NCI-H524 (cell line): ENCODE measurements around the gene FAM124A.
"Not testable (repeated sequence)": the region's sequence is repeated elsewhere in the genome, so short reads cannot be mapped to it uniquely, and the experiment has no call there.

Source experiments
- DNase-seq, 2 experiments: peaks; one replicate each; lab custom pipeline; 2025; lab: John Stamatoyannopoulos, UW

Gene FAM124A

GRCh38 chr13:51269039-51269438 is 46.8 kb downstream of the FAM124A start:
- DNase-seq, result no peak

DNA sequence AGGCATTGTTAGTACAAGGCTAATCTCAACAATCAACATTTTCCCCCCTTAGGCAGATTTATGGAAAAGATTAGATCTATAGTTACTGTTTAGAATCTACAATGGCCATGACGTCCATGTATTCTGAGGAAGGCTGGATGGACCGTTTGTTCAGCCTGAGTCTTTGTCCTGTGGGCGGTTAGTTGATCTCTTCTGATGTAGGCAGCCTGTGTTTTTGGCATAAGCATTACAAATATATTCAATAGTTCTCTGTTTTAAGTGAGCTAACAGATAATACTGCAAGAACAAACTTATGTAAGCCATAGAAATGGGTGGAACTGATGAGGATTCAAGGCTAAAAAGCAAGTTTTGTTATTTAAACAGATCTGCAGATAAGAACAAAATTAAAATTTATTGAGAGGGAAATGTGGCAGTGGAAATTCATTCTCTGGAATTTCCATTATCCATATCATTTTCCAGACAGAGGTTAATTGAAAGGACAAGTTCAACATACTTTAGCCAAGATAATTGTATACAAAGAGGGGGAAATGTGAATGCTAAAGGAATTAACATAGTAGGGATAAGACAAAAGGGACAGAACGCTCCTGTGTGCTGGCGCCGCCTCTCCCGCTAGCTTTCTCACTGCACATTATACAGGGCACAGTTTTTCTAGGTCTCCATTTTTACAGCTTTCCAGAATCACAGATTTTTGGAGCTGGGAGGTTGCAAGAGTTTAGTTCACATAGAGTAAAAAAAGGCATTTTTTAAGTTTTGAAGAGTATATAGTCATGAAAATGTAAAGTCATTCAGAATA is 48.6 kb downstream of the FAM124A start:
- DNase-seq, result no peak

DNA sequence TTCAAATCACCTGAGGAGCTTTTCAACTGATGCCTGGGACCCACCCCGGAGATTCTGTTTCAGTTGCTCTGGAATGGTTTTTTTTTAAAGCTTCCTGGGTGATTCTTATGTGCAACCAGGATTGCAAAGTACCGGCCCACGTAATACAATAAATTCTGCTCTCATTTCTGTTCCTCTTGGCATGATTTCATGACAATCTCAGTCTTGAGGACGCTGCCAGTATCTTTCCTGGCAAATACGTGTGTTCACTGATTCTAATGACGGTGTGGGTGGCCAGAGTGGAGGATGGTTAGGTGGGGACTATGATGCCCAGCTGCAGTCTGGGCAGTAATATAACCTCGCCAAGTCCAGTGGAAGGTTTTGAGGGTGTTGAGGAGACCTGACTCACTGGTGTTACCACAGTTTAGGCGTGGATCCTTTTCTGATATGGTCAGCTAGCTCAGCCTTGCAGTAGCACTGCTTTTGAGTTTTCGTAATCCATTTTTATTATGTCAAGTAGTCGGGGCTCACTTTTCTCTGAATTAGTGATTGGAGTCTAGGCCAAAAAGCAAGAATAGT is 49.4 kb downstream of the FAM124A start:
- DNase-seq, result no peak

GRCh38 chr13:51275101-51275500 is 52.9 kb downstream of the FAM124A start:
- DNase-seq, result no peak

GRCh38 chr13:51276636-51277035 is 54.4 kb downstream of the FAM124A start:
- DNase-seq, result no peak

DNA sequence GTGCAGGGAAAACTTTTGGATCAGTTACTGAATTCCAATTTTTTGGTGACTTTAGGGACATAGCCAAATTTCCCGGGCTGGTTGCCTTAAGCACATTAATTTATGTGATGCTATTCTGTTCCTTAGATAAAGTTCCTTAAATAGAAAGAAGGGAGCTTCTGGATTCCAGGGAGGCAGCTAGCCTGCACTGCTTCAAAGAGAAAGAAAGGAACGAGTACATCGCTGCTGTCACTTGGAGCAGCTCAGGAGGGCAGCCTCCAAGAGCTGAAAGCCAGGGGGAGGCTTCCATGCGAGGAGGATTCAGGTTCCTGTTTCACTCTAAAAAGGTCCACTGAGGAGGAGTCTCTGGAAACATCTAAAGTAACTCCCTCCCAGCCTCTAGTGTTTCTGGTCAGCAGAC is 55.7 kb downstream of the FAM124A start:
- DNase-seq, result no peak

- DNase-seq, result no peak
These were observed 56.4 kb downstream of the FAM124A start for GRCh38 chr13:51278426-51279130.

- DNase-seq, result no peak
These were observed 58.3 kb downstream of the FAM124A start for GRCh38 chr13:51280379-51280940.

GRCh38 chr13:51282322-51282721 is 60.1 kb downstream of the FAM124A start:
- DNase-seq, result no peak

GRCh38 chr13:51282923-51283322 is 60.7 kb downstream of the FAM124A start:
- not testable (repeated sequence) for DNase-seq

DNA sequence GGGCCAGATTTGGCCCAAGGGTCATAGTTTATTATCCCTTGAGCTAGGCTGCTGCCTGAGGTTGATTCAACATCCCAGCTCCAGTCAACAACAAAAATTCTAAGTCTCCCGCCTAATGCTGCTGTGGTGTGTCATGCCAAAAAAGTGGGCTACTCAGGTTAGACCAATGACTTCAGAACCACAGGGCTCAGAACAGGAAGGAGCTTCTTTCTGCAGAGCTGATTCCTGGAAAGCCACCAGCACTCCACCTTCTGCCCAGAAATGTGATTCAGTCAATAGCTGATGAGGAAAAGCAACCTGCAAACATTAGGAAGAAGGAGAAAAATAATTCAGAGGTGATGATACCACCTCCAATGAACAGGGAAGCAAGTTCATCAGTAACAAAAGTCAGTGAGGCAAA is 61.2 kb downstream of the FAM124A start:
- DNase-seq, result no peak

DNA sequence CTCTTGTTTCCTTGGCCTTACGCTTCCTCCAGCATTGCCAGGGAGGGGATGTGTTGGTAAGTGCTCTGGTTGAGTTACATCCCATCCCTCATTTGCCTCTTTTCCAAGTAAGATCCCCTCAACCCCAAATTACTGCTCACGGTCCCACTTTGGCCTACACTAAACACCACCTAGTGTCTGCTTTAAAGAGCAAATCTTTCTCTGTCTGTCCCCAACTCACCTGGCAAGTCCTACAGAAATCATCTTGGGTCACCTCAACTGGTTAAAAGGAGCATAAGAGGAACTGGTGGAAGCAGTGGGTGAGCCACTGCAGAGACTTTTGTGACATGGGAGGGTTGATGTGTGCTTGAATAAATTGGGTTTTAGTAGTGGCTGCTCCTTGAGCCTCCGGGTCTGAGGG is 62.1 kb downstream of the FAM124A start:
- DNase-seq, result no peak

DNA sequence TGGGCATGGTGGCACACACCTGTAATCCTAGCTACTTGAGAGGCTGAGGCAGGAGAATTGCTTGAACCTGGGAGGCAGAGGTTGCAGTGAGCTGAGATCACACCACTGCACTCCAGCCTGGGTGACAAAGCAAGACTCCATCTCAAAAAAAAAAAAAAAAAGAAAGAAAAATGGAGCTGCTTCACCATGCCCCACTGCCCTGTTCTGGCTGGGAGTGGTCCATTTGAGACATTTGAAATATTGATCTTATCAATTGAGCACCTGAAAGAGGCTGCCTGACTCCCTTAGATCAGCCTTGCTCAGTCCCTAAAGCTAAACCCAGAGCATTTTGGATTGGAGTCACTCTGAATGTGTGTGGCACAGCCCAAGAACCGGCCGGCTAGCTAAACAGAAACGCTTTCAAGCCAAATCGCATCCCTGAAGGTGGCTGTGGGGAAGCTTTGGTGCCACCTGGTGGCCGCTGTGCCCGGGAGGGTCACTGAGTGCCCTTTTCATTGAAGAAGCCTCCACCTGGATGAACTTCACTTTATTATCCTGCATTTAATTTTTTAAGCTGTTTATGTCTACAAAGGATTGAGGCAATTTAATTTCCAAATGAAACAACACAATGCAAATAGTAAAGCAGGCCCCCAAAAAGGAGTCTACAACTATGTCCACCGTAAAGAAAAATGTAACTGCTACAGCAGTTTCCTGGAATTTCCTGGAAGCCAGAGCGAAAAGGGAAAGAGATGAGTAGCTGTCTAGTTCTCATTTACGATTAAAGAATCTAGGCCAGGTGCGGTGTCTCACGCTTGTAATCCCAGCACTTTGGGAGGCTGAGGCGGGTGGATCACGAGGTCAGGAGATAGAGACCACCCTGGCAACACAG is 64.2 kb downstream of the FAM124A start:
- peak; percentile 23 to 65 for DNase-seq

DNA sequence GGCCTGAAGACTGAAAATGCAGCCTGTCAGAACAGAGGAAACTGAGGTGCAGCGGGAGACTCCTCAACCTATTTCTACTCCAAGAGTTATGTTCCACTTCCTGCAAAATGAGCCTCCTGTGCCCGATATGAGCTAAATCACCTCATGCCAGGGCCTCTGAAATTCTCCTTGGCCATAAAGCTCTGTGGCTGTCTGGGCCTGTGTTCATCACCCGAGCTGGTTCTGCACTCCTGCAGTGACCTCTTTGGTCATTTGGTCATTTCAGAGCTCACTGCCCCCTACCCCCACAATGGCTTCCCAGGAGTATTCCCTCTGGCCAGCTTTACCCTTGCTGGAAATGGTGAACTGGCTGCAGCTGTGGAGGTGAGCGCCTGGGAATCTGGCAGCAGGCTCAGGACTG is 65.6 kb downstream of the FAM124A start:
- DNase-seq, result no peak

DNA sequence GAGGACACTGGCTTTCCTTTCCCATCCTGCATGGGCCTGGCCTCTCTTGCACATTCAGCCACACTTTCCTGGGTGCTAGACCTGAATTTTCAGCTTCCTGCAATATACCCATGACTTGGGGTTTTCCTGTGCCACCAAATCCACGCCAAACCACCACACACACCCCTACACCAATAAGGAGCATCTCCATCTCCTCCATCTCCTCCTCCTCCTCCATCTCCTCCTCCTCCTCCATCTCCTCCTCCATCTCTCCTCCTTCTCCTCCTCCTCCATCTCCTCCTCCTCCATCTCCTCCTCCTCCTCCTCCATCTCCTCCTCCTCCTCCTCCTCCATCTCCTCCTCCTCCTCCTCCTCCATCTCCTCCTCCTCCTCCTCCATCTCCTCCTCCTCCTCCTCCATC is 66.1 kb downstream of the FAM124A start:
- DNase-seq, result not testable (repeated sequence)

DNA sequence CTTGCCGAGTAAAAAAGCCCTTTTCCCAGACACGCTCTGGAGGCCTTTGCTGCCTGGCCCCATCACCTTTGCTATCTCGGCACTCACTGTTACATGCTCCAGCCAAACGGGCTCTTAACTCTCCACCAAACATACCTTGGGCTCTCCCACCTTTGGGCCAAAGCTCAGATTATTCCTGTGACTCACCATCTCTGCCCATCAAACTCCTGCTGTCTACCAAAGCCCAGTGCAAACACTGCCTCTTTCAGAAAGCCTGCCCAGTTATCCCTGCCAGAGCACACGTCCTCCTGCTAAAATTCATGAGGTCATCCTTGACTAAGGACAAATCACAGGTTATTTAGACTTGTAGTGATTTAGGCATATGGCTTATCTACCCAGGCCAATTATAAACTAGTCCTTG is 69.1 kb downstream of the FAM124A start:
- DNase-seq, result no peak

DNA sequence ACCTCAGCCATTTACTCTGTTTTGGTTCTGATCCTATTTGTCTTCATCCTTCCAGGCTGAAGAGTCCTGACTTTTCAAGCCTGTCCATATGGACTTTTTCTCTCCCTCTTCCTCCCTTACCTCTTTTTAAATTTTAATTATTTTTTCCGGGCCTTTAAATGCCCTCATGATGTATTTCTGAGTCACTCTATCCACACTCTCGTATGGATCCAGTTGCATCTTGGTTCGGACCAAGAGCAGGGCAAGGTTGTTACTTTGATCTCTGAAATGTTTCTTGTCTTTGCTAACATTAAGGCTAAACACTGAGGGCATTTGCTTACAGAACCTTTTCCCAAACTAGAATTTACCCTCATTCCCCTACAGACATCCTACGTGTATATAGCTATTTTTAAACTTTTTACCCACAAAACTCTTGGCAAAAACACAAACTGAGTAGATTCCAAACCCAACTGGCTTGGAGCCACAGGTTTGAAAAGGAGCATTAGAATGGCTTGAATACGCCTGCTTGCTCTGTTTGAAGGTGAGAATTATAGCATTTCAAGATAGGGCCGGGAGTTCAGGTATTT is 69.9 kb downstream of the FAM124A start:
- no peak for DNase-seq

DNA sequence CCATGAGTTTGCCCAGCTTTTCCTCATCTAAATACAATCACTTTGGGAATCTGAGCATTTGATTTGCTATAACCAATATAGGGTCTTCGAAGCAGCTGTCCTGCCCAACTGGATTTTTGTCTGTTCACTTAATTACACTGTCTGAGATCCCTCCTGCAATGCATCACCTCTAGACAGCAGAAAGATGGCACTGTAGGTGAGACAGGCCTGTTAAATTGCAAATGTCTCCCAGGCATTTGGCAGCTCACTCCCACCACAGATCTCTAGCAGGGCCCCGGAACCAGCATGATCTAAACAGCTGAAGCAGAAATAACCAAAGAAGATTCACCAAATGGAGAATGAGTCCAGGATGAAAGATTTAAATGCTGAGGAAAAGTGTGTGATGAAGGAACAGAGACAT is 75.4 kb downstream of the FAM124A start:
- peak in 1 of 2 experiments; percentile 29 for DNase-seq

DNA sequence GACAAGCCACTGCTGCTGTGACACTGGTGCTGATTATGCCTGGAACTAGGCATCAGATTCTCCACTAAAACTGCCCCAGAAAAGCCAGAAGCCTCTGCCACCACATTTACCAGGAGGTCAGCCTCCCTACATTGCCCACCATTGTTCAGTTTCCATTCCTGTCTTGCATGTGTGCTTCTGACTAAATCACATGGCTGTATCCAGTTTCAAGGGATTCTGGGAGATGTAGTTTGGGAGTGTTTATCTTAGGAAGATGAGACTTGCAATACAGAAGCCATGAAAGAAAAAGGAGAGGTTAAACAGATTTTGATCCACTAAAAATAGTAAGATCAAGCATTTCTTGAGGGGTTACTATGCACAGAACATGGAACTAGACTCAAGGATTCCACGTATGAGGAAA is 76.6 kb downstream of the FAM124A start:
- peak in 1 of 2 experiments; percentile 8 for DNase-seq

- DNase-seq, result peak; percentile 91 to 97
These were observed 80.9 kb downstream of the FAM124A start for GRCh38 chr13:51303063-51303552.

DNA sequence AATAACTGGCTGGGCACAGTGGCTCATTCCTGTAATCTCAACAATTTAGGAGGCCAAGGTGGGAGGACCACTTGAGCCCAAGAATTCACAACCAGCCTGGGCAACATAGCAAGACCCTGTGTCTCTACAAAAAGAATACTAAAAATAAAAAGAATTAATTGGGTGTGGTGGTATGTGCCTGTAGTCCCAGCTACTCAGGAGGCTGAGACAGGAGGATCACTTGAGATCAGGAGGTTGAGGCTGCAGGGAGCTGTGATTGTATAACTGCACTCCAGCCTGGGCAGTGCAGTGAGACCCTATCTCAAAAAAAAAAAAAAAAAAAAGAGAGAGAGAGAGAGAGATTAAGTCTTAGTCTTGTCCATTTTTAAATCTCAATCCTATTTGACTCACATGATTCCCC is 81.7 kb downstream of the FAM124A start:
- DNase-seq, result no peak
